Stimulated activated CD8-positive, alpha-beta memory T cell treated with anti-CD3 and anti-CD28 coated beads, Interleukin-15, amount 100 ng/mL, for 48 hours (primary cell): ENCODE measurements around the gene NDST1.

Experiments used
- DNase-seq, 2 donors: peaks; one replicate each; pipeline ENCODE4 v3.0.0-alpha.2; 2020; ENCODE audit warnings: low read depth in 2 of 2

NDST1 gene

DNA sequence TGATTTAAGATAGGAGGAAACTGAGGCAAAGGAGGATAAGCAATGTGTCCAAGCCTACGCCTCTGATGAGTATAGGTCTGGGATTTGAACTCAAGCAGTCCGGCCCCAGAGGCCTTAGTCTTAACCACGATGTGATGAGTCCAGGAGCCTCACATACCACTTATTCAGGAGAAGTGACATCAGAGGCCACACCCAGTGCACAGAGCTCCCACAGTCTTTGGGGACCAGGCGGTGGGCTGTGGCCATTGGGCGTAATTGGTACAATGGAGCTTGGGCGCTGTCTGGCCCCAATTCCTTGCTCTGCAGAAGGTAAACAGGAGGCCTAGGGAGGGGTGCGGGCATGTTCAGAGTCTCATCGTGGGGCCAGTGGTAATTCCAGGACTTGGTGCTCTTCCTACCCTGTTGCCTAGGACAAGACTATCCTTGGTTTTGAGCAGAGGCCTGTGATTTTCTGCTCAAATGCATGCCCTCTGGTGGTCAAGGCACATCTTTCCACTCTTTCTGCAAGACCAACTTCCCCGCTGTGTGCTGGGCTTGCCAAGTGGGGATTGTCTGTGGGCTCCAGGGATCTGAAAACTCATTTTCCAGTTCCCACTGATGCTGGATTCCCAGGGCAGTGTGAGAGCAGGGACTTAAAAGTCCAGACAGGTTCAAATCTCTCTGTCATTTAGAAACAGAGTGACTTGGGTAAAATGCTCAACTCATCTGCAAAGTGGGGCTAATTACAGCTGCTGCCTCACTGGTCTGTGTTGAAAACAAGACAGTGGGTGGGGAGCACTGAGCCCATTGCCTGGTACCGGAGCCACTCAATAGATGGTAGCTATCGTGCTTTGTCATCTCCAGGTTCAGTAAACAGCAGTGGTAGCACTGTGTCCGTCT is 15.8 kb downstream of the NDST1 start:
- DNase-seq, result no peak

DNA sequence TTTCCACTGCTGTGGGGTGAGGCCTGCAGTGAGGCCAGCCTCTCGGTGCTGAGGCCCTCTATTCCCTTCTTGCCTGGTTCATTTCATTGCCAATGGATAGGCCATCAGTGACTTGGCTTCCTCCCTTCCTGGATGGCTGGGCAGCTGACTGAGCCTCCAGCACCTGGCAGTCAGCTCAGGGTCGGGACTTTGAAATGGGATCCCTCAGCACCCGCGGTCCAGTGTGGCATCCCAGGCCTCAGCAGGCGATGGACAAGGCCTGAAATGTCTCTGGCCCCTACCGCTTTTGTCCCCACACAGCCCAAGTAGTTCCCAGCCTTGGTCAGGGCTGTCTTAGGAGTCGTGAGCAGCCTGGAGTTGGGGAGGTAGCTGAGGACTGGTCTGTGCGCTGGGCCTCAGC is 17.2 kb downstream of the NDST1 start:
- DNase-seq, result no peak

DNA sequence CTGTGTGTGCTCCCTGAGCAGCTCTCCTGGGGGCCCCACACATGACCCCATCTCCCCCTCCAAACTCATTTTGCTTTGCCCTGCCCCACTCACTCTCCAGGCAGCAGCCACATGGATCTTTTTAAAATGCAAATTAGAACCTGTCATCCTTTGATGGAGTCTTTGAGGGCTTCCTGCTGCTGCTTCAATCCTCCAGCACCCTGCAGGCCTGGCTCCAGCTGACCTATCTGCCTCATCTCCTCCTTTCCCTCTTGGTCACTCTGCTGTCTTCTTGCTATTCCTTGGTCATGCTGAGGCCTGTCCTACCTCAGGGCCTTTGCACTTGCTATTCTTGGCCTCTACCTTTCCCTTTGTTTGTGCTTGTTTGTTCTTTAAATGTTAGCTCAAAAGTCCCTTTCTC is 17.9 kb downstream of the NDST1 start:
- no peak for DNase-seq

DNA sequence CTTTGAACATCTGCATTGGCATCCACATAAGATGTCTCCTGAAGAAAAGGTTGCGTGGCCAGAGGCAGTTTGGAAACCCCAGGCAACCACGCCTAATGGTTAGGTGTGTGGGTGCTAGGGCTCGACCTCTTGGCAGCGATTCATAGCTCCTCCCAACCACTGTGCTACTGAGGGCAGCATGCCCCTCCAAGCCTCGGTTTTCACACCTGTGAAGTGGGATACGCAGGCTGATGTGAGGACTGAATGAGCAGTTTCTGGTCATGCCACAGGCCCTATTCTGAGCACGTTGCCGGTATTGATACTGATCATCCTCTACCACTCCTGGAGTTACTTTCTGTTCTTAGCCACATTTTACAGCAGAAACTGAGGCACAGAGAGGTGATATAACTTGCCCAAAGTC is 19.1 kb downstream of the NDST1 start:
- no peak for DNase-seq

DNA sequence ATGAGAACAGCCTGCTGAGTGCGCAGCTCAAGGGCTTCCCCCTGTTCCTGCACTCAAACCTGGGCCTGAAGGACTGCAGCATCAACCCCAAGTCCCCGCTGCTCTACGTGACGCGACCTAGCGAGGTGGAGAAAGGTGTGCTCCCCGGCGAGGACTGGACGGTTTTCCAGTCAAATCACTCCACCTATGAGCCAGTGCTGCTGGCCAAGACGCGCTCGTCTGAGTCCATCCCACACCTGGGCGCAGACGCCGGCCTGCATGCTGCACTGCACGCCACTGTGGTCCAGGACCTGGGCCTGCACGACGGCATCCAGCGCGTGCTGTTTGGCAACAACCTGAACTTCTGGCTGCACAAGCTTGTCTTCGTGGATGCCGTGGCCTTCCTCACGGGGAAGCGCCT is 19.9 kb downstream of the NDST1 start:
- no peak for DNase-seq

DNA sequence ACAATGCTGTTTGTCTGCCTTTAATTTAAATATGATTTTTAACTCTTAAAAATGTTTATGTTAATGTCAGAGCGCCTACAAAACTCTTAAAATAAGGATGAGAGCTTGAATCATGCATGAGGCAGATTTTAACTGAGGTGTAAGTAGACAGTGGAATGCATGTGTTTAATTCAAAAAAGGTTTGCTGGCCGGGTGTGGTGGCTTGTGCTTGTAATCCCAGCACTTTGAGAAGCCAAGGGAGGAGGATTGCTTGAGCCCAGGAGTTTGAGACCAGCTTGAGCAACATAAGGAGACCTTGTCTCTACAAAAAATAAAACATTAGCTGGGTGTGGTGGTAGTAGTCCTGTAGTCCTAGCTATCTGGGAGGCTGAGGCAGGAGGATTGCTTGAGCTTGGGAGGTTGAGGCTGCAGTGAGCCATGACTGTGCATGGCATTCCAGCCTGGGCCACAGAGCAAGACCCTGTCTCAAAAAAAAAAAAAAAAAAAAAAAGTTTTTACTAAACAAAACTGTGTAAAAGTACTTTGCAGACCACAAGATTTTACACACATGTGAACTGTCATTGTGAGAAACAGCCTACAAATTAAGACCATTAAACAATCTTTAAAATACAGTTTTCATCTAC is 21.1 kb downstream of the NDST1 start:
- DNase-seq, result no peak

DNA sequence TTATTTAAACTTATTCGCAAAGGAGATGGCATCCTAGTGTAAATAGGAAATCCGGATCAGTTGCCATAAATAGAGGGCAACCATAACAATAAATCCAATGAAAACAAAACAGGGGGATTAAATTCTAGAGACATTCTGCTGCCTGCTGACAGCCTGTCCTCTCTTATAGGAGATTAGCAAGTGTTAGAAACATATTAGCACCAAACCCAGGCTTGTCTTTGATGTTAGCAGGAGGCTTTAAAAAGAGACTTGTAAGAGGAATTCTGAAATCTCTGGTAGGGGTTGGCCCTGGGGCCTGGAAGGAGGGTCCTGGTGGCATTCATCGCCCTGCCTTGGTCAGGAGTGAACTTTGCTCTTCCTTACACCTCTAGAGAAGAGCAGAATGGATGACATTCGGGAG is 21.6 kb downstream of the NDST1 start:
- no peak for DNase-seq

DNA sequence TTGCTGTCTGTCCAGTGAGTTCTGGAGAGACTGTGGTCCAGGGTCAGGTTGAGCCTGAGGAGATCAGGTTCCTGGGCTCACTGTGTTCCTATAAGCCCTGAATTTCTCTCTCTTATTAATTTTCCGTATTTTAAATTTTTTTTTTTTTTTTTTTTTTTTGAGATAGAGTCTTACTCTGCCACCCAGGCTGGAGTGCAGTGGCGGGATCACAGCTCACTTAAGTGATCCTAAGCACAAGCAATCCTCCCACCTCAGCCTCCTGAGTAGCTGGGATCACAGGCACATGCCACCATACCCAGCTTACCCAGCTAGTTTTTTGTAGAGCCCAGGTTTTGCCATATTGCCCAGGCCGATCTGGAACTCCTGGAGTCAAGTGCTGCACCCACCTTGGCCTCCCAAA is 22.5 kb downstream of the NDST1 start:
- DNase-seq, result no peak

DNA sequence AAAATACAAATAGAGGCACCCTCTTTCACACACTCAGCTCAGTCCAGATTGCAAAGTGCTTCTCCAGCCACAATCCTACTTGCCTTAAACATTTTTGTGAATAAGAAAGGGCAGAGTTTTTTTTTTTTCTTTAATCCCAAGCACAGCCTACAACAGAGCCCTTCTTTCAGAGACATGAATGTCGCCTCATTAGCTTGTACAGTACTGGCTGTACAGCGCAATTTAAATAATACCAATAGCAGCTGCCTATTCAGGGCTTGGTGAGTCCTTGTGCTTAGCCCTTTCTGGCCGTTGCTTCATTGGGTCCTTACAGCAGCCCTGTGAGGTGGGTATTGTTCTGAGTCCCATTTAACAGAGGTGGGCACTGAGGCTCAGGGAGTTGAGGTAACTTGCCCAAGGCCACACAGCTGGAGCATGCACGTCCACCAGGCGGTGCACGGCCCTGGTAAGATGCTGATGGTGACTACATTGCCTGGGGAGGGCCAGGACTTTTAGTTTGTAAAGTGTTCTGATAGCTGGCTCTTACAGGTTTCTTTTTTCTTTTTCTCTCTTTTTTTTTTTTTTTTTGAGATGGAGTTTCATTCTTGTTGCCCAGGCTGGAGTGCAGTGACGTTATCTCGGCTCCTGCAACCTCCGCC is 23.1 kb downstream of the NDST1 start:
- DNase-seq, result no peak

DNA sequence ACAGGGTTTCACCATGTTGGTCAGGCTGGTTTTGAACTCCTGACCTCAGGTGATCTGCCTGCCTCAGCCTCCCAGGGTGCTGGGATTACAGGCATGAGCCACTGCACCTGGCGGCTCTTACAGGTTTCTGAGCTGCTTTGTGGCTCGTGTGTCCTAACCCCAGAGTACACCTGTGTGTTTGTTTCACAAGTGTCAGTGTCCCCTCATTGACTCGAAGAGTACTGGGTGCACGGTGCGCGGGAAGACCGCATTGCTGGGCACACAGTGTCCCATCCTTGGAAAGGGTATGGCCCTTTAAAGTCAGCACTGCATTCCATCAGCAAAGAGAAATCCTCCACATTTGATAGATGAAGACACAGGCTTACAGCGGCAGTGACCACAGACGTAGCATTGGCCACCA is 23.8 kb downstream of the NDST1 start:
- DNase-seq, result no peak

DNA sequence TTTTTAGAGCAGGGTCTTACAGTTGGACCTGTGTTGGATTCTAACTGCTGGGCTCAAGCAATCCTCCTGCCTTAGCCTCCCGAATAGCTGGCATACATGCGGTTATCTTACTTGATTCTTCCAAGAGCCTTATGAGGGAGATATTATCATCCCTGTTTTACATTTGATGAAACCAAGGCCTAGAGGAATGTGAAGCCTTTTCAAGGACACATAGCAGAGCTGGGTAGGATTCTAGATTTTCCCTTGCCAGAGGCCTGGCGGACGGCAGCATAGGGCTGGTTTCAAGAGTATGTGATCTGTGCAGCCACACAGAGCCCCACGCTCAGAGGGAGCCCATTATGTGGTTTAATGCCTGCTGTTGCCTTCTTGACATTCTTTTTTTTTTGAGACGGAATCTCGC is 24.2 kb downstream of the NDST1 start:
- no peak for DNase-seq

DNA sequence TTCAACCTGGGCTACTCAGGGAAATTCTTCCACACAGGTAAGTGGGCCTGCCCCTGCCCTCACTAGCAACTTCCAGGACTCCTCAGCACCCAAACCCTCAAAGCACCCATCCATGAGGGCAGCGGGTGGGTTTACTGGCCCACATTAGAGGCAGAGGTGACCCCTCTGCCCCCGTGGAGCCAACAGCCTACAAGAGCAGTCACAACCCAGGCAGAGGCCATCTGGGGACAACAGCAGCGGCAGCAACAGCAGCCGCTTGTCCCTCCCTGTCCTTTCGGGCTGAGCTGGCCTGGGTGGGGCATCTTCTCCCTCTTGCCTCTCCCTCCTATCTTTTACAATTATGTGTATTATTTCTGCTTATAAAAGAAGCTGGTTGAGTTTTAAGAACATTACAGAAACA is 25.1 kb downstream of the NDST1 start:
- DNase-seq, result no peak

DNA sequence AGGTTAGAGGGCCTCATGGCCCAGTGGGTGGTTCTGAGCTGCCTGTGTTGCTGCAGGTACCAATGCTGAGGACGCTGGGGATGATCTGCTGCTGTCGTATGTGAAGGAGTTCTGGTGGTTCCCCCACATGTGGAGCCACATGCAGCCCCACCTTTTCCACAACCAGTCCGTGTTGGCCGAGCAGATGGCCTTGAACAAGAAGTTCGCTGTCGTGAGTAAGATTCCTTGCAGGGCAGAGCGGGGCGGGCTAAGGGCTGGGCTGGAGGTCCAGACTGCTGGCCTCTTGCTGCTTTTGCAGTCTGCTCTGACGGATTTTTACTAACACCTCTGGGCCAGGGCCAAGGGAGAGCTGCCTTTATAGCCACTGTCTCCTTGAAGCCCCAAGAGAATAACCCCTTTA is 26.9 kb downstream of the NDST1 start:
- DNase-seq, result no peak

DNA sequence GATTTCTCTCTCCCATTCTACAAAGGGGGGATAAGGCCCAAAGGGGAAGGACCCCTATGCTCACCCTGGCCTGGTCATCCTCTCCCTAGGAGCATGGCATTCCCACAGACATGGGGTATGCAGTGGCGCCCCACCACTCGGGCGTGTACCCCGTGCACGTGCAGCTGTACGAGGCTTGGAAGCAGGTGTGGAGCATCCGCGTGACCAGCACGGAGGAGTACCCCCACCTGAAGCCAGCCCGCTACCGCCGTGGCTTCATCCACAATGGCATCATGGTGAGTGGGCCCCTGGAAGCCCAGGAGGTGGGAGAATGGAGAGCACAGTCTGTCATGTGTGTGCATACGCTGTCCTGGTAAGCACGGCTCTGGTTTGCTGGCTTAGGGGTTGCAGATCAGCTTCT is 27.7 kb downstream of the NDST1 start:
- no peak for DNase-seq

DNA sequence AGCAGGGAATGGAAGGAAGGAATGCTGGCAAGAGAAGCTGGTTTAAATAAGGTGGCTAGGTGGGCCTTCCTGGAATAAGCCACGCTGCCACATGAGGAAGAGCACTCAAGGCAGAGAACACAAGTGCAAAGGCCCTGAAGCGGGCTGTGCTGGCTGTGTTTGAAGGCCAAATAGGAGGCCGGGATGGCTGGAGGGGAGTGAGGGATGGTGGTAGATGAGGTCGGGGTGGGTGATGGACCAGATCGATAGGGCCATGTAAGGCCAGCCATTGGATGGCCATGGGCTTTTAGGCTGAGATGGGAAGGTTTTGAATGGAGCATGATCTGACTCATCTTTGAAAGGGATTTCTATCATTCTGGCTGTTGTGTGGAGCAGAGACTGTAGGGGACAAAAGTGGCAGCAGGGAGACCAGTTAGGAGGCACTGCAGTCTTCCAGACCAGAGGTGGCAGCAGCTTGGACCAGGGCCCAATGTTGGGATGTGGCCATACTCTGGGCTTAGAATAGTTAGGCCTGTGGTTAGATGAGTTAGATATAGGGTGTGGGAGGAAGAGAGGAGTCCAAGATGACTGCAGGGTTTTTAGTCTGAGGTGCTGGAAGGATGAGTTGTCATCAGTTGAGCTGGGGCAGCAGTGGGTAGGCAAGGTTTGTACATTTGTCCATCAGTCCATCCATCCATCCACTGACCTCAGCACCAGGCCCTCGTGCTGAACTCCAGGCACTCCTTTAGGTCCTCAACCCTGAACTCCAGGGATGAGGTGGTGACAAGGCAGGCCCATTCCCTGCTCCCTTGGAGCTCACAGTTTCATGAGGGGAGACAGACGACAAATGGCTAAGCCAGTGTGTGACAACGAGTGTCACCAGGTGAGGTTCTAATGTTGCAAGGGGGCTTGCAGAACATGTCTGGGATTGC is 30.3 kb downstream of the NDST1 start:
- DNase-seq, result no peak

DNA sequence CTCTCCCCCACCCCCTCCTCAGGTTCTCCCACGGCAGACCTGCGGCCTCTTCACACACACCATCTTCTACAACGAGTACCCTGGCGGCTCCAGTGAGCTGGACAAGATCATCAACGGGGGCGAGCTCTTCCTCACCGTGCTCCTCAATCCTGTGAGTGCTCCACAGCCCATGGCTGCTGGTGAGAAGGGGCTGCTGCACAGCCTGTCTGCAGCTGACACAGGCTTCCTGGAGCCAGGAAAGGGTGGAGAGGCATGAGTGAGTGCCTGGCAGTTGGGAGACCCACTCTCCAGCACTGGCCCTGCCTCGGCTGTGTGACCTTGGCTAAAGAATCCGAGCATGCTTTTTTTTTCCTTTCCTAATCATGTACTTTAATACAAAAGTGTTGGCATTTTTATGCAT is 31.3 kb downstream of the NDST1 start:
- no peak for DNase-seq

DNA sequence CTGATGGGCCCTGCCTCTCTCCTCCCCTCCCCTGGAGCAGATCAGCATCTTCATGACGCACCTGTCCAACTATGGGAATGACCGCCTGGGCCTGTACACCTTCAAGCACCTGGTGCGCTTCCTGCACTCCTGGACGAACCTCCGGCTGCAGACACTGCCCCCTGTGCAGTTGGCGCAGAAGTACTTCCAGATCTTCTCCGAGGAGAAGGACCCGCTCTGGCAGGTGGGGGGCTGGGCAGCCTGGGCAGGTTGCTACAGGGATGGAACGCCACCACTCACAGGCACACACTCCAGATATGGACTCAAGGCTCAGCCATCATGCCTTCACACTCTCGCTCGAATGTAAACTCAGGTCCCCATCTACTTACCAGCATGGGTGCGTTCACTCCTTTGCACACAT is 32.1 kb downstream of the NDST1 start:
- DNase-seq, result no peak

DNA sequence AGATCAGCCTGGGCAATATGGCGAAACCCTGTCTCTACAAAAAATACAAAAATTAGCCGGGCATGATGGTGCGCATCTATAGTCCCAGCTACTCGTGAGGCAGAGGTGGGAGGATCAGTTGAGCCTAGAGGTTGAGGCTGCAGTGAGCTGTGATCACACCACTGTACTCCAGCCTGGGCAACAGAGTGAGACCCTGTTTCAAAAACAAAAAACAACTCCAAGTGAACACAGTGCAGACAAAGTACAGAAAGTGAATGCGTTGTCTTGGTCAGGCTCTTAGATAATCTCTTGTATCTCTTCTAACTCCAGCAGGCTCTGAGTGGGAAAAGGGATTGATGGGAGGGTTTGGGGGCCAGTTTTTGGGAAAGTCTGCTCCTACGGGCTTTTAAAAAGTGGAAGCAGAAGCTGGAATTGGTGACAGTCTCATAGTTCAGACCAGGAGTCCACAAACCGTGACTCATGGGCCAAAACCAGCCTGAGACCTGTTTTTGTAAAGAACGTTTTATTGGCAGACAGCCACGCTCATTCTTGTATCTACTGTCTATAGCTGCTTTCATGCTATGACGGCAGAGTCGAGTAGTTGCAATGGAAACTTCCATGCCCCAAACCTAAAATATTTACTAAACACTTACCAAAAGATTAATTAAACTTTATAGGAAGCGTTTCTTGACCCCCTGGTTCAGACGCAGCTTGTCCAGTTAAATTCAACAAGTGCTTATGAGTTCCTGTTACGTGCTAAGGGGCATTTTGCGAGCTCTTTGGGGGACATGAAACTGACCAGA is 32.9 kb downstream of the NDST1 start:
- no peak for DNase-seq

DNA sequence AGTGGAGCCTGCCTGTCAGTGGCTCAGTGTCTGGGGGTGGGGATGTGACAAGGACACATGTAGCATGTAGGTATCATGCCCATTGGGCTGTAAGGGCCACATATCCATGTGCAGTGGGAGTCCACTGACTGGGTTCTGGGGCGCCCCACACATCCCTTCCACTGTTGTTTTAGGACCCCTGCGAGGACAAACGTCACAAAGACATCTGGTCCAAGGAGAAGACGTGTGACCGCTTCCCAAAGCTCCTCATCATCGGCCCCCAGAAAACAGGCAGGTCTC is 33.4 kb downstream of the NDST1 start:
- DNase-seq, result no peak

DNA sequence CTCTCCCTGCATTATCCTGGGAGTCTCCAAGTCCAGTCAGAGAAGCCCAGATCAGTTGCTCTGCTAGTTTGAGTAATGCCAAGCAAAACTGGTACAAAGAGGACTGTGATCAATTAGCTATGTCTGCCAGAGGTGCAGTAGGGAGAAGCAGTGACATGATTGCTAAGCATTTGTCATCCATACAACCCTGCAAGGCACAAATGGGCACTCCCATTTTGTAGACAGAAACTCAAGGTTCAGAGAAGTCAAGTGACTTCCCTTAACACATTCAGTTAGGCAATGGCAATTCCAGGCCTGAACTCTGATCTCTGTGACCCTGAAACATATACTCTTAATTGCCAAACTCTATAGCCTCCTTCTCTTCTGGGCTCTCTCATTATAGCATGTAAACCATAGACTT is 34.0 kb downstream of the NDST1 start:
- no peak for DNase-seq

DNA sequence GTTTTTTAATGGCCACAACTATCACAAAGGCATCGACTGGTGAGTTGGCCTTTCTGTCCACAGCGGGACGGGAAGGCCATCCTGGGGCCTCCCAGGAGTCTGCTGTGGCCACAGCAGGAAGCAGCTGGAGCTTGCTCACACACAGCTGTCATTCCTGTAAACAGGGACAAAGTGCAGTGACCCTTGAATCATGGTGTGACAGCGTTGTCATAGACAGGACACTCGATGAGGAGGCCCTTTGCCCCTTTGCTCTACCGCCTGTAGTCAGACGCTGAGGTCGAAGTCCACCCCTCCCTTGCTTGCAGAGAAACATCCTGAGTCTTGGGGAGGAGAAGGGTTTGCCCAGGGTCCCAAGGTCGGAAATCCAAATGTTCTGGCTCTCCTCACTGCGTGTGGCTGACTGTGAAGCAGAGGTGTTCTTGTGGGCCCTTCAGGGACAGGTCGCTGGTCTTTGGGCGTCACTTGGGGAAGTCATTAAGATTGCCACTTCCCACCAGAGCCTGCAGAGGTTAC is 35.1 kb downstream of the NDST1 start:
- no peak for DNase-seq
